ENCODE results near the gene HDAC4.

The HDAC4 gene

GRCh38 chr2:239442192-239442591, 41.4 kb upstream of the HDAC4 start:
- H3K9me3 ChIP-seq (ENCODE audit: insufficient read depth, low read length) = no peaks in the 10 kb centered on the region
- H3K79me2 ChIP-seq (ENCODE audit: insufficient read depth, low read length) = no peaks in the 10 kb centered on the region
- H3K9ac ChIP-seq (ENCODE audit: low read length) = no peak overlapping the region
- TF ChIP-seq EZH2phosphoT487 (conservative IDR thresholded peaks at IDR 0.05; ENCODE audit: low read length) (no peak), CTCF (IDR thresholded peaks at IDR 0.05; ENCODE audit: insufficient read depth, low read length, poor library complexity, severe bottlenecking) (no peak)
- no peak overlapping the region for H3K4me2 ChIP-seq (ENCODE audit: low read depth, low read length, poor library complexity, severe bottlenecking)
- H4K20me1 ChIP-seq (ENCODE audit: low read depth, low read length) = no peaks in the 10 kb centered on the region
- H3K9me2 ChIP-seq (replicated peaks; ENCODE audit: insufficient read depth, low read length) = no peaks in the 10 kb centered on the region
- no peaks in the 10 kb centered on the region for H3F3A ChIP-seq (ENCODE audit: insufficient read depth)
- no peaks in the 10 kb centered on the region for H3K27me3 ChIP-seq (ENCODE audit: low read length)
- H3K4me3 ChIP-seq (ENCODE audit: insufficient read depth, low read length, poor library complexity, severe bottlenecking) = no peak overlapping the region
- H3K36me3 ChIP-seq (ENCODE audit: low read length) = no peaks in the 10 kb centered on the region
- H3K27ac ChIP-seq (ENCODE audit: low read depth, low read length) = no peak overlapping the region
- no peak overlapping the region for H2AFZ ChIP-seq (ENCODE audit: low read depth, low read length, severe bottlenecking)

DNA sequence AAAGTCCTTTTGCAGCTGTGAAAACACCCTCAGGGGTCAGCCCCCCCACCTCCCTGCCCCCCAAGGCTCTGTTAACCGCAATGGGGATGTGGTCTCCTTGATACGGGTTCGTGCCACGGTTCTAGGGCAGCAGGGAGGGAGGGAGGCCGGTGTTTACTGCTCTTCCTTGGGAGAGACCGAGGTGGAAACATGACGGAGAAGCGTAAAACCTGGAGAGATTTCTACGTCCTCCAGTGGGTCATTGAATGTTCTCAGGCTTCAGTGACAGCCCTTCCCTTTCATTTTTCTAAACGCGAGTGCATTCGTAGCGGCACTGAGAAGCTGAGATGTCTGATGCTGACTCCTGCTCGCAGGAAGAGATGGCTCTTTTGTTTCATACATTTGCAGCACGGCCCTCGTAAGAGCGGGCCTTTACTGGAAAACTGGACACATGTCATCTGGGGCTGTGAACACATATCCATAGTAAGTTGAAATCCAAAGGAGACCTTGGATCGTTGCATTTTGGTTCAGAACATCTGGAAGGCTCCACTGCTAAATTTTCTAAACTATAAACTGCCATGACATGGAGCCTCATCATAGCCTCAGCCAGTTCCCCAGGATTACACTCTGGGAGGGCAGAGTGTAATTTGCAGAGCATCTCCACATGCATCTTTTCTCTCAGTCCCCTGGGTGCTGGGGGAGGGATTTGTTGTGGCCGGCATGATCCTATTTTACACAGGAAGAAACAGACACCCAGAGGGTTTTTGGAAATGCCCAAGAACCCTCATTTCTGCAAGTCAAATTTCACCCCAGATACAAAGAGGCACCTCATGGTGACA, 40.6 kb upstream of the HDAC4 start:
- no peak overlapping the region for H3K27ac ChIP-seq (ENCODE audit: low read depth, low read length)
- no peak overlapping the region for H3K4me3 ChIP-seq (ENCODE audit: insufficient read depth, low read length, poor library complexity, severe bottlenecking)
- TF ChIP-seq EZH2phosphoT487 (conservative IDR thresholded peaks at IDR 0.05; ENCODE audit: low read length) (no peak), CTCF (IDR thresholded peaks at IDR 0.05; ENCODE audit: insufficient read depth, low read length, poor library complexity, severe bottlenecking) (no peak)
- H3F3A ChIP-seq (ENCODE audit: insufficient read depth) = no peaks in the 10 kb centered on the region
- H4K20me1 ChIP-seq (ENCODE audit: low read depth, low read length) = no peaks in the 10 kb centered on the region
- H3K79me2 ChIP-seq (ENCODE audit: insufficient read depth, low read length) = no peaks in the 10 kb centered on the region
- no peaks in the 10 kb centered on the region for H3K27me3 ChIP-seq (ENCODE audit: low read length)
- no peak overlapping the region for H3K4me2 ChIP-seq (ENCODE audit: low read depth, low read length, poor library complexity, severe bottlenecking)
- no peak overlapping the region for H3K9ac ChIP-seq (ENCODE audit: low read length)
- H3K36me3 ChIP-seq (ENCODE audit: low read length) = no peaks in the 10 kb centered on the region
- no peaks in the 10 kb centered on the region for H3K9me3 ChIP-seq (ENCODE audit: insufficient read depth, low read length)
- no peak overlapping the region for H2AFZ ChIP-seq (ENCODE audit: low read depth, low read length, severe bottlenecking)
- no peaks in the 10 kb centered on the region for H3K9me2 ChIP-seq (replicated peaks; ENCODE audit: insufficient read depth, low read length)

DNA sequence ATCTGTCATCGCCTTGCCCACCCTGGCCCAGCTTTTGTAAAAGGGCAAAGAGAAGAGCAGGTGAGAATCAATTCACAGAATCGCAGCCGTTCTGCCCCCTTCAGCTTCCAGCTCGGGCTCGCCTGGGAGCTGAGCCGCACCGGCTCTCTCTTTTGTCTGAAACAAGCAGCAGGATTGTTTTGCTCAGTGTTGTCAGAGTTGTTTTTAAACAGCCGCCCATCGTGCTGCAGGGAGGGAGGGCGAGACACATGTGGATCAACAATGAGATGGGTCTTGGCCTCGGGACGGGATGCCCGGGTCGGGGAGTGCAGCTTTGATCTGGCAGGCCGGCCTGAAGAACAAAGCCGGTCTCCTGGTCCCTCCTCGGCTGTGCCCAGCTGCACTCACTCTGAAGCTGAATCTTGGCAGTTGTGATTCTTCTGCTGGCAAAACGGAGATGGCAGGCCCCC, 39.7 kb upstream of the HDAC4 start:
- Histone ChIP-seq H3K4me2 (ENCODE audit: low read depth, low read length, poor library complexity, severe bottlenecking) (no peak overlapping the region), H3K79me2 (ENCODE audit: insufficient read depth, low read length) (no peaks in the 10 kb centered on the region), H2AFZ (ENCODE audit: low read depth, low read length, severe bottlenecking) (no peak overlapping the region), H3K9me2 (replicated peaks; ENCODE audit: insufficient read depth, low read length) (no peaks in the 10 kb centered on the region), H3K9me3 (ENCODE audit: insufficient read depth, low read length) (no peaks in the 10 kb centered on the region), H4K20me1 (ENCODE audit: low read depth, low read length) (no peaks in the 10 kb centered on the region), H3K4me3 (ENCODE audit: insufficient read depth, low read length, poor library complexity, severe bottlenecking) (no peak overlapping the region), H3F3A (ENCODE audit: insufficient read depth) (no peaks in the 10 kb centered on the region), H3K36me3 (ENCODE audit: low read length) (no peaks in the 10 kb centered on the region), H3K27ac (ENCODE audit: low read depth, low read length) (no peak overlapping the region), H3K9ac (ENCODE audit: low read length) (no peak overlapping the region), H3K27me3 (ENCODE audit: low read length) (no peaks in the 10 kb centered on the region)
- TF ChIP-seq CTCF (IDR thresholded peaks at IDR 0.05; ENCODE audit: insufficient read depth, low read length, poor library complexity, severe bottlenecking) = no peak
- no peak for TF ChIP-seq EZH2phosphoT487 (conservative IDR thresholded peaks at IDR 0.05; ENCODE audit: low read length)
